HG02870 (cell line): ENCODE measurements around the gene POLR1C.
"Not testable (repeated sequence)": the region's sequence is repeated elsewhere in the genome, so short reads cannot be mapped to it uniquely, and the experiment has no call there.

Source experiments
- ATAC-seq: cut with Tn5 transposase; IDR thresholded peaks from one replicate; pipeline ENCODE4 v1.9.1; 2021; ENCODE audit warnings: mild to moderate bottlenecking, moderate library complexity; ENCODE audit not compliant: unreplicated experiment

Gene POLR1C

DNA sequence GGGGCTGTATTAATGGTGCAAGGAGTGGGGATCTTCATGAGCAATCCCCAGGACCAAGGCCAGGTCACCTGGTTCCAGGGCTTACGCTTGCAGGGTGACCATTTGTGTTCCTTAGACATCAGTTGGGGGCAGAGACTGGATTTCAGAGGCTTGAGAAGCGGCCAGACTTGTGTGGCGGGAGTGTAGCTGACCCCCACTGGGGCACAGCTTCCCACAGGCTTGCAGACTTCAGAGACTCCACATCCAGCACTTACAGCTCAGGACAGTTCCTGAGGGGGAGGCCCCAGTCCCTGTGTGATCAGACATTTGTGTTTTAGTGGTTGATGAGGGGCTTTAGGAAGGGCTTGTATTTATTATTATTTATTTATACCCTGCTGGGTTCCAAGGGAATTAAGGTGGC lies 24.2 kb upstream of the POLR1C start:
- no peak for ATAC-seq

DNA sequence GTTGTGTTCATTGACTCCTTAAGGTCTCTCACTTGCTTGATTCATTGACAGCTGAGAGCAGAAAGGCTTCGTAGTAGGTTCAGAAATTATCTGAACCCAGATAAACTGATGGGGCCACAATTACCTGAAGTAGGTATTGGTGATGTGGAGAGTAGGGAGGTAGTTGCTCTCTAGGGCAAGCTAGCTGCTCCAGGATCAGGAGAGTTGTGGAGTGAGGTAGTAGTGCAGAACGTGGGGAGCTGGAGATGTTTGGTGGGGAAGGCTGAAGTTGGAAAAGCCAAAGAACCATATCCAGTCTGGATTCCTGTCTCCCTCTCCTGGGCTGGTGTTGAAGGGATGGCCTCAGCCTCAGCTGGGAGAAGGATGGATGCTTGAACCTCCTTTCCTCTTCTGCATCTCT lies 23.7 kb upstream of the POLR1C start:
- no peak for ATAC-seq

DNA sequence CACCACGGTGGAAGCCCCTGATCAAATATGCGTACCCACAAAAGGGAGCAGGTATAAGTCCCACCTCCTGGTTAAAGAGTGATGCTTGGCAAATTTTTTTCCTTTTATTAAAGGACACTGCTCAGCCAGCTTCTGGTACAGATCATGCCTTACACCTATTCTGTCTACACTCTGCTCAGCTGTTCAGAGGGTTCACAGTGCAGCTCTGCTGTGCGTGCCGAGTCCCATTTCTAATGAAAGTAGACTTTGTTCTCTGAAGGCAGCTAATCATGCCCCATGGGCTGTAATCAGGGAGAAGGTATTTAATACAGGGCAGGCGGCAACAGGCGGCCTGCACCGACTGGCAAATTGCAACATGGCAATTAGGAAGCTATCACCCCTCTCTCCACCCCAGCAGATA lies 23.1 kb upstream of the POLR1C start:
- no peak for ATAC-seq

DNA sequence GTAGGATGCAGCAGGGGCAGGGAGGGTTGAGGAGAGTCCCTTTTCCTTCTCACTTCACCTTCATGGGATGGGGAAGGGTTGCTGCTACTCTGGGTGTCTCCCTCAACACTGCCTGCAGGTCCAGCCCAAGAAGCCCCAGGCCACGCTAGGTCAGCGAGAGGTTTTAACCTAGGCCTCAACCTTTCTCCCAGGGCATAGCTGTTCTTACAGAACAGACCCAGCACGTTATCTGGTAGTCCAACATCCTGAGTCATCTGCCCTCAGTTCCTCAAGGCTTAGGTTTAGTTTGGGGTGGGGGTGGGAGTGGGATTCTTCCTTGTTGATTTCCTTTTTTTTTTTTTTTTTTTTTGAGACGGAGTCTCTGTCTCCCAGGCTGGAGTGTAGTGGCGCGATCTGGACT lies 22.6 kb upstream of the POLR1C start:
- ATAC-seq = no peak

DNA sequence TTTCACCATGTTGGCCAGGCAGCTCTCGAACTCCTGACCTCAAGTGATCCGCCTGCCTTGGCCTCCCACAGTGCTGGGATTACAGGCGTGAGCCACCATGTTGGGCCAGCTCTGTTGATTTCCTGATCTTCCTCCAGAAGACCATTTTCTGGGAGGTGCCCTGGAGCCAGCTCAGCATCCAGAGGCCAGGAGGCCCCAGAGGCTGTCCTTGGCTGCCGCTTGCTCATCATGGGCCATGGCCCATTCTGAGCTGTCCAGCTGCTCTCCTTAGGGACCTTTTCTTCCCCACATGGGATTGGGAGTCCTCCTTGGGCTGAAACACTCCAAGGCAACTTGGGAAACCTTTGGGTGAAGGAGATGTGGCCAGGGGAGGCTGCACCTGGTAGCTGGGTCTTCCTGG lies 22.1 kb upstream of the POLR1C start:
- ATAC-seq = no peak

DNA sequence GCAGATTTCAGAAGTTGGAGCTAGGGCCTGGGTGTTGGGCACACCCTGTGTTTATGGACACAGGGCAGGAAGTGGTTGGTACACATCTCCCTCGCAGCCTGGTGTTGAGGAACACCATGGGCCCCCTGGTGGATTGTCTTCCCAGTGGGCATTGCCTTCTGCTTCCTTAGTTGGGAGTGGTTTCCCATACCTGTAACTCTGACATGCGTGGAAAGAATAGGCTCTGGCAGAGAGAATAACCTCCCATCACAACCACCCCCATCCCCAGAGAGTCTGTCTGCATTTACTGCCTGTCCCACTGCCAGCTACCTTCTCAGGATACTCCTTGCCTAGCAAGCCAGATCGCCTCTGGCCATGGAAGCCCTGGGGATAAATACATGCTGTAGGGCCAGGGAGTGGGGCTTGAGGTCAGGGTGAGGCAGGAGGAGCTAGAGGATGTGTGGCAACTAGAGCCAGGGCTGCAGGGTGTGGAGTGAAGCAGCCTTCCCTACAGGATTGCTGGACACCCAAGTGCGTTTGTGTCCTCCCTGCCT lies 21.4 kb upstream of the POLR1C start:
- no peak for ATAC-seq

DNA sequence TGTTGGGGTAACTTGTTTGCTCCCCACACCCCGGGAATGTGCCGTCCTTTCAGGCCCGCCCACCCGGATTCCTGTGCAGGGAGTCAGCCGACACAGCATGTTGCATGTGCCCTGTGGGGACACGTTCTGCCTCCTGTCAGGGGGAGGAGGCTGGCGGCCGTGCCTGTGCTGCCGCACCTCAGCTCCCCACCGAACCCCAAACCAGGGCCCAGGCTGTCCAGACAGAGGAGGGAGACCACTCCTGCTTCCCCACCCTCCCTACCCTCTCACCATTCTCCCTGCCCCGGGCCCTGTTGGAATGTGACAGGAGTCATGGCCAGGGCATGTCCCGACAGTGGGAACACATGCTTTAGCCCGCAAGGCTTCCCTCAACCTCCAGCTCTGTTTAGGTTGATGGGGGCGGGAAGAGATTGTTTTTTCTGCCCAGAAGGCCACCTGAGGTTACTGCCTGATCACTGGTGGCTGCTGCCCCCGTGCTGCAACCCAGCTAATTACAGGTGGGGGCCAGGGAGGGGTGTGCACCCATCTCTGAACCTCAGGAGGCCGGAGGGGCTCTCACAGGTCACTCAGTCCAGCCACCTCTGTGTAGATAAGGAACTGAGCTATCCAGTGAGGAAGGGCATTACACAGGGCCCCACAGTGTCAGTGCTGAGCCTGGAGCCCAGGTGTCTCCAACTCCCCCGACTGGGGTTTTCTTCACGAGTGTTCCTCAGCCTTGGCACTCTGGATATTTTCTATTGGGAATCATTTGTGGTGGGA lies 20.3 kb upstream of the POLR1C start:
- ATAC-seq = no peak

DNA sequence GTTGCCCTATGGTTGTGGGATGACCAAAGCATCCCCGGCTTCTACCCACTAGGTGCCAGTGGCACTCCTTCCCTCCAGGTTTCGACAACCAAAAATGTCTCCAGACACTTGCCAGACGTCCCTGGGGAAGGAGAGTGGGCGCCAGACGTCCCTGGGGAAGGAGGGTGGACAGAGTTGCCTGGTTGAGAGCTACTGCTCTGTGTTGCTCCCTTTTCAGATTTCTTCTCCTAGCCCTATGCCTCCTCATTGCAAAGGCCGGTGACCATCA lies 19.8 kb upstream of the POLR1C start:
- no peak for ATAC-seq

DNA sequence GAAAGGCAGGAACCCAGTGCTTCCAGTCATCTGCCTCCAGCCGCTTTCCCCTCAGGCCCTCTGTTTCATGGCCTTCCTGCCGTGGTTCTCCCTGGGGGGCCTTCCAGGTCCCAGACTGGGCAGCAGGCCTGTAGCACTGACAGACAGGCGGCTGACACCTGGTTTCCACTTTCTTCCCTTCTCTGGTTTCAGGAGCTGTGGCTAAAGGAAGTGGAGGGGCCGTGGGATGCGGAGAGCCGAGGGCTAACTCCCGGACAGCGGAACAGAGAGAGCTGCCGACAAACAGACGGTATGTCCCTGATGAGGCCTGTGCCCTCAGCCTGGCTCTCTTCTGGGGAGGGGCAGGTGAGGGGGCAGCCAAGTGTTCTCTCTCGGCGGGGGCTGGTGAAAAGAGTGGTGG lies 19.2 kb upstream of the POLR1C start:
- ATAC-seq = no peak

DNA sequence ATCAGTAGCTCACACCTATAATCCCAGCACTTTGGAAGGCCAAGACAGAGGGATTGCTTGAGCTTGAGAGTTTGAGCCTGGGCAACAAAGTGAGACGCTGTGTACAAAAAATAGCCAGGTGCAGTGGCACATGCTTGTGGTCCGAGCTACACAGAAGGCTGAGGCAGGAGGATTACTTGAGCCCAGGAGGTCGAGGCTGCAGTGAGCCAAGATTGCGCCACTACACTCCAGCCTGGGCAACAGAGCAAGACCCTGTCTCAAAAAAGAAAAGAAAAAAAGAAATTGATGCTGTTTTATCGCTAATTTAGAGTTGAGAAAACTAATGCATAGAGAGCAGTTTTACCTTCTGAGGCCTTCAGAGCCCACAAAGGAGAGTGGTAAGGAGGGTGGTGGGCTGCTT lies 18.6 kb upstream of the POLR1C start:
- not testable (repeated sequence) for ATAC-seq

DNA sequence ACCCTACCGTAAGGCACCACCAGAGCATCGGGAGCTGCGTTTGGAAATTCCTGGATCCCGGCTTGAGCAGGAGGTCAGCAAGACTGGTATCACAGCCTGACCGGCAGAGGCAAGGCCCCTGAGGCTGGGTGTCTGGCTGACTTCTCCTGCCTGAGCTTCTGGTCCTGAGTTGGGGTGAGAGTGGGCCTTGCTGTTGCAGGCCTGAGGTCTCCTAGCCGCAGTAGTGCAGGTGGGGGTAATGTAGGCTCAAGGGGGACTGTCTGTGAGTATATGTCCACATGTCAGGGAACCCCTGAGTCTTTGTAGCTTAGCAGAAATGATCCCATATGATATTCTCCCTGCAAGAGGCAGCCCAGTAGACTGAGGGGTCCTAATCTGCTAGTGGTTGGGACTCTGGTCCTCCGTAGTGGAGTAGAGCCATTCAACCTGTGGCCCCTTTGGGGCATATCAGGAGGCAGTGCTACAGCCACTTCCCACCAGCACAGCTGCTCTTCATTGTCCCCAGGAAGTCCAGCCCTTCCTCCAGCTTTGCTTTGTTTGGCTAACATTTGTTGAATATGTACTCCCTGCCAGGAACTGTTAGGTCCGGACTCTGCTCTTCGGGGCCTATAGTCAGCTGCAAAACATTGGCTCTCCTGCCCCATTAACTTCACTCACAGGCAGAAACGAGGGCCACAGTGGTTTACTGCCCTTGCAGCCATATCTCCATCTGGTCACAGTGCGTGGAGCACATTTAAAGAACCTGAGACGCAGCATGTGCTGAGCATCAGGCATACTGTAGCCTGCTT lies 17.7 kb upstream of the POLR1C start:
- no peak for ATAC-seq

DNA sequence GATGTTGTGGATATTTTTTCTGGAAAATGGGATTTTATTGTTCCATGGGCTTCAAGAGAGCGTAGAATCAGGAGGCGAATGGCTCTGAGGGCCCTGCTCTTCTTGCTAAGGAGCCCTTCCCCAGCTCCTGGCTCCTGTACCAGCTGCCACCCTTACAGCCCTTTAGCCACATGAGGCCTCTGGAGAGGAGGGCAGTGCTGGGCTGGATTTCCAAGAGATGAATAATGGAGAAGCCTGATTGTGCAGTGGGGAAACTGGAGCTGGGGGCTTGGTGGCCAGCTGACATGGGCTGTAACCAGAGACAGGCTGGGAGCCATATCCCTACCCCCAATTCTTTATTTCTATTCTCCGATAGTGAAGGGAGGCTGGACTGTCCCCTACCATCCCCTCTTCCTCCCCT lies 16.0 kb upstream of the POLR1C start:
- no peak for ATAC-seq

DNA sequence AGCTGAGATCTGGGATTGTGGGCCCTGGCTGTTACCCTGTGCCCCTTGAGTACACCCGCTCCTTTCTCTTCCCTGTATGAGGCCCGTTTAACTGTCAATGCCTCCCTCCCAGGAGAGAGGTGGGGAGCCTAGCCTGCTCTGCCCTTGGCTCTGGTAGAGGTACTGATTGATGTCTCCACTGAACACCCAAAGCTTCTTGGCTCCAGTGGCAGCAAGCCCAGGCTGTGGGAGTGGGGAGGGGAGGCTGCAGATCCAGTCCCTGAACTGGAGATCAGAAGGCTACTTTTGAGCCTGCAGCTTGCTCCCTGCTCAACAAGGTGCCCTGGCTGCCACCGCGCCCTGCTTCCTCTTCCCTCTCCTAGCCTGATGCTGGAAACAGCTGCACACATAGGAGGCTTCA lies 14.2 kb upstream of the POLR1C start:
- no peak for ATAC-seq

DNA sequence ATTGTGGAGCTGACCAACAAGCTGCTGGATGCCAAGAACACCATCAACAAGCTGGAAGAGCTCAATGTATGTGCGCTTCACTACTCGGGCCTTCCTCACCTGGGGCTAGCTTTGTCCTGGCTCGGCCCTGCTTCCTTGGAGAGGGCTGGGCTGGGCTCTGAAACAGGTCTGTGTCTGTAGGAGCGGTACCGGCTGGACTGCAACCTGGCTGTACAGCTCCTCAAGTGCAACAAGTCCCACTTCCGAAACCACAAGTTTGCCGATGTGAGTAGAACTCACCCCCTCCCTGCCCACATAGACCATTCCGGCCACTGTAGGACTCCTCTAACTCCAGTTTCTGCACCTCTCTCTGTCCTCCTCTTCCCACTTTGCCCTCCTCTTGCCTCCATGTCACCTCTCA lies 13.4 kb upstream of the POLR1C start:
- ATAC-seq = no peak

DNA sequence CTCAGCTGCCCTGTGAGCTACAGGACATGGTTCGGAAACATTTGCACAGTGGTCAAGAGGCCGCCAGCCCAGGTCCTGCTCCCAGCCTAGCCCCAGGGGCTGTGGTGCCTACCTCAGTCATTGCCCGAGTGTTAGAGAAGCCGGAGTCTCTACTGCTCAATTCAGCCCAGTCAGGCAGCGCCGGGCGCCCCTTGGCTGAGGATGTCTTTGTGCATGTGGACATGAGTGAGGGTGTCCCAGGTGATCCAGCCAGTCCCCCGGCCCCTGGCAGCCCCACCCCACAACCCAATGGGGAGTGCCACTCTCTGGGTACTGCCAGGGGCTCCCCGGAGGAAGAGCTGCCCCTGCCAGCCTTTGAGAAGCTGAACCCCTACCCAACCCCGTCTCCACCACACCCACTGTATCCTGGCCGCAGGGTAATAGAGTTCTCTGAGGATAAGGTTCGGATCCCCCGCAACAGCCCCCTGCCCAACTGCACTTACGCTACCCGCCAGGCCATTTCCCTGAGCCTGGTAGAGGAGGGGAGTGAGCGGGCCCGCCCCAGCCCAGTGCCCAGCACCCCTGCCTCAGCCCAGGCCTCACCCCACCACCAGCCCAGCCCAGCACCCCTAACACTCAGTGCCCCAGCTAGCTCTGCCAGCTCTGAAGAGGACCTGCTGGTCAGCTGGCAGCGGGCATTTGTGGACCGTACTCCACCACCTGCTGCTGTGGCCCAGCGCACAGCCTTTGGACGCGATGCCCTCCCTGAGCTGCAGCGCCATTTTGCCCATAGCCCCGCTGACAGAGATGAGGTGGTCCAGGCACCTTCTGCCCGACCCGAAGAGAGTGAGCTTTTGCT lies 11.9 kb upstream of the POLR1C start:
- no peak for ATAC-seq

DNA sequence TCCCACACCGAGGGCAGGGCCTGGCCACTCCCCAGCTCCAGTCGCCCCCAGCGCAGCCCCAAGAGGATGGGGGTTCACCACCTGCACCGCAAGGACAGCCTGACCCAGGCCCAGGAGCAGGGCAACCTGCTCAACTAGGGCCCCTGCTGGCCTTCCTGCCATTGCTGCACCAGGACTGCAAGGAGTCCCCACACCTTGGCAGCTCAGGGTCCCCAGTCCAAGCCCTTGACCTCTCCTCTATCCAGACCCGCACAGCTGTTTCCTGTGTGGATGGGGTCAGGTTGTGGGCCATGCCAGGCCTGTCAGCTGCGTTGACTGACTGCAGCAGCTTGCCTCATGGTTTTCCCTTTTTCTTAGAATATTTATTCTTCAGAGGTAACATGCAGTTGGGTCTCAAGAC lies 11.2 kb upstream of the POLR1C start:
- no peak for ATAC-seq

DNA sequence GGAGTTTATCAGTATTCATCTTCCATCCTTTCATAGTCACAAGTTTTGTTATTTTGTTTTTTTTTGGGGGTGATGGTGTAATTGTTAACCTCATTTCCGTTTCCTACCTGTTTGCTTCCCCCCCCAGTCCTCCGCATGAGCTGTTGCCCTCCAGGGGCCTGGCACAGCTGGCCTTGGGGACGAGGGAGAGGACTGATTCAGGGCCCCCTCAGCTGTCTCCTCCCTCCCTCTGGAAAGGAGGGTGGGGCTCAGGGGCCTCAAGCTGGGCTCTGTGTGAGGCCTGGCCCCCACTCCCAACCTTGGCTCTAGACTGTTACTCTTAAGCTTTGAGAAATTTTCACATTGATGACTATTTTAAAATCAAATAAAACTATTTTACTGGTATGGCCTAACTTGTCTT lies 10.7 kb upstream of the POLR1C start:
- no peak for ATAC-seq

DNA sequence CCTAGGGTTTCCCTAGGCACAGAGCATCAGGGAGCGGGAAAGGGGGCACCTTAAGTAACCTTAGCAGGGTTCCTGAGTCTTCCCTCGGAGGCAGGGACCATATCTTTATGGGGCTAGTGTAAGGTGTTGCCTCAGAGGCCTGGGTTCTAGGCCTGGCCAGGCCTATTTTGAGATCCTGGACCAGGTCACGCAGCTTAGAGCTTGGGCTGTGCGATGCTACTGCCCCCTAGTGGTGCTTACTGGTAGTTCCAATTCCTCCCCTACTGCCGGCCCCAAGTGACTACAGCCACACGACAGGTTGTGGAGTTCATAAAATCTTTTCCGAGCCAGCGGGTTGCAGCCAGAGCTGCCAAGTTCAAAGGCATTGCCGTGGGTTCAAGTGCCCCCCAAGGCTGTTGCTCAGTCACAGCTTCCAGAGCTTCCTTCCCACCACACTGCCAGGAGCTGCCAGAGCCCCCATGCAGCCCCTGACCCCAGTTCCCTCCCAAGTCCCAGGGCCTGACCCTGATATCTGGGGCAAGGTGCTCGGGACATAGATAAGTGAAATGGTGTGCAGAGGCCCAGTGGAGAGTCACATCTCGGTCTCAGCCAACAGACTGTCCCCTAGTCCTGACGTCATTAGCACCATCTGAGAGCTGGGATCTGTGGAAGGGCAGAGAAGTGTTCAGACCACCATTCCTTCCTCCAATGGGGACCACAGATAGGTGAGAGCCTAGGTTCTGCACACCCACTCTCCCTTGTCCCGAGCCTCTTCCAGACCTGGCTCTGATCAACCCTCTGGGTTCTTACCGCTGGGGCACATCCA lies 10.0 kb upstream of the POLR1C start:
- ATAC-seq = peak; percentile 51

DNA sequence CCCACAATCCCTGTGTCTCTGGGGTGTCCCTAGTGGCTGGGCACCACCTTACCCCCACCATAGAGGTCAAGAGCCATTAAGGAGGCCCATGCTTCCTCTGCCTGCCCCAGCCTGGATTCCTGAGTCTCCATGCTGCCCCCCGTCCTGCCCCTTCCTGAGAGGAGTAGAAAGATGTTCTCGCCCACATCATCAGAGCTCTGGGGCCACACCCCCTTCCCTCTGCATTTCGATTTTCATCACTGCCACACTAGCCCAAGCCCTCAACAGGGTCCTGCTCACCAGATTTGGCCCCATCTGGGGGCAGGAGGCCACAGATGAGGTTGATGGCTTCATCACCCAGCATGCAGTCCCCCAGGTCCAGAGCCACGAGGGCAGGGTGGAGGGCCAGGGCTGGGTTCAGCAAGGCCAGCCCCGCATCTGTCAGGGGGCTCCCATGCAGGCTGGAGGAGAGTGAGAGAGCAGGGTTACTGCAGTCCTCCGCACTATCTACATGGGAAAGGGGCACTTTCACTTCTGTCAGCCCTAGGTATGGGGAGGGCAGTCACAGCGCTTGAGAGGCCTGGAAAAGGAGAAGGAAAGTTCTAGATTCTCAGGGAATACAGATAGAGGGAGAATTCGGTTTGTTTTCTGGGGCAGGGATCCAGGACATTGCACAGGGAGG lies 8.3 kb upstream of the POLR1C start:
- no peak for ATAC-seq
